Sigmoid colon (tissue), 7 donors: ENCODE data around the gene TNFAIP8. TPM values are rescaled to one million over a fixed set of nuclear protein-coding genes. Genes with fewer than 3 reads are reported as not detected.
A peak's percentile ranks its signal among the peaks of the same experiment; 100 is the strongest.

ENCODE experiments used
- DNase-seq: peaks from one replicate; pipeline ENCODE4 v3.0.0-alpha.2; 2019
- H3K27ac ChIP-seq, 4 donors: fragments of 200-600 bp; sonication (generic); one replicate each; pipeline ENCODE4 v1.5.1; 2016 to 2019; ENCODE audit warnings: mild to moderate bottlenecking in 1 of 4
- H3K27me3 ChIP-seq, 3 donors: fragments of 200-600 bp; sonication (generic); one replicate each; pipeline ENCODE4 v1.5.1; 2019; ENCODE audit warnings: mild to moderate bottlenecking in 1 of 3
- H3K36me3 ChIP-seq, 4 donors: fragments of 200-600 bp; sonication (generic); one replicate each; pipeline ENCODE4 v1.5.1; 2016 to 2019
- H3K4me1 ChIP-seq, 4 donors: fragments of 200-600 bp; sonication (generic); one replicate each; pipeline ENCODE4 v1.5.1; 2017 to 2019
- H3K4me3 ChIP-seq, 4 donors: fragments of 200-600 bp; sonication (generic); one replicate each; pipeline ENCODE4 v1.5.1; 2017 to 2019; ENCODE audit warnings: mild to moderate bottlenecking in 2 of 4, moderate library complexity in 1 of 4
- H3K9me3 ChIP-seq, 4 donors: fragments of 200-600 bp in 3 of 4; sonication (generic) in 3 of 4; one replicate each; pipeline versions ENCODE4 v1.5.1 to v1.6.1; 2013 to 2019
- EP300 ChIP-seq, 4 donors: sonication (generic); formaldehyde crosslinking; IDR thresholded peaks; one replicate each; pipeline ENCODE4 v1.6.1; 2017; ENCODE audit warnings: antibody characterized with exemption in 4 of 4
- POLR2A ChIP-seq, 2 donors: fragments of 450-650 bp; IDR thresholded peaks; one replicate each; pipeline ENCODE4 v1.6.1; 2016; ENCODE audit warnings: antibody characterized with exemption in 2 of 2, mild to moderate bottlenecking in 2 of 2, moderate library complexity in 2 of 2
- POLR2AphosphoS5 ChIP-seq, 4 donors: sonication (generic); formaldehyde crosslinking; IDR thresholded peaks; one replicate each; pipeline ENCODE4 v1.6.1; 2017; ENCODE audit warnings: antibody characterized with exemption in 4 of 4
- WGBS, 2 donors: extraction: QIAGEN DNeasy Blood & Tissue Kit; methylation state at CpG; one replicate each; pipeline ENCODE4 v1.1.7; 2013; 5-methylcytosine and 5-hydroxymethylcytosine counted together
- intact Hi-C: fragments of 100-400 bp; cut with DNase I; formaldehyde crosslinking; loops from one replicate; pipeline ENCODE4 v1.15.1; 2023
- polyA plus RNA-seq, 3 donors: library from polyadenylated mRNA; stranded (reverse); fragments of 200-250 nt; gene quantifications; one replicate each; pipeline ENCODE4 v1.2.3, GENCODE V29; 2013
- total RNA-seq, 4 donors: library from RNA; depleted of rRNA; stranded (reverse); fragments of >200 nt; gene quantifications; one replicate each; pipeline ENCODE4 v1.1.0, GENCODE V29; 2016
- TF ChIP-seq, protein P1 (sequence below), 4 experiments: fragments of 450-650 bp in 3 of 4; fragments of 200-600 bp in 1 of 4; IDR thresholded peaks; one replicate each; pipeline ENCODE4 v1.5.1; 2016 to 2019; ENCODE audit warnings: antibody characterized with exemption in 4 of 4, mild to moderate bottlenecking in 3 of 4, moderate library complexity in 2 of 4
- donor health status: healthy with polysubstance abuse.
- donor health status: Bipolar disorder and iron deficiency.
- donor health status: healthy.

The TNFAIP8 gene
- total and polyA plus RNA-seq, 7 donors = 6.9 to 55.8 (median 14.8) TPM

DNA sequence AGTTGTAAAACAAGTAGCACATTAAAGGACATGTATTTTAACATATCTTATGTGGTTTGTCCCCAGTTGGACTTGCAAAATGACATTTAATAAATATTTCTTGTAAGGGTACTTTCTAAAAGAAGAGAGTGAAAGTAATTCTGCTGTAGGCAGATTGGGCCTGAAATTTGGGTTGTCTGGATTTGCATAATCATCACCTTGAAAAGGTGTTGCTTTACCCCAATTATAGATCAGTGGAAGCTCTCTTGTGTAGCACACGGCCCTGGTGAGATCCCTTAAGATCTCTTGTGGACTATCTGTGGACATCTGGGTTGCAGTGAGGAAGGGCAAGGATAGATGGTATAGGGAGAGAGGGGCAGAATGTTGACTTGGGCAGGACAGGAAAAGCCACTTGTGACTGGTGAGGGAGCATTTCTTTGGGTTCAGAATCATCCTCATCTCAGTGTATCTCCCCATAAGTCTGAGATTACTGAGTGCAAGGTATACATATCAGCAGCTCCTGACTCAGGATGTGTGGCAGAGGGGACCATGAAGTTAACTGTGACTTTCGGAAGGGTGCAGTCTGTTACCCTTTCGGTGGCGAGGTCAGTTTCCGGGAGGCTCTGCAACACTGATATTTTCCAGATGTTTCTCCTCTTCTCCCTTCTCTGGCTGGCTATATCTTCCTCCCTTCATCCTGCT, 2.0 kb upstream of the TNFAIP8 start:
- 66 to 87% methylated on average over 5 of the region's 5 CpGs for WGBS, 2 donors
- no peak overlapping the region for H3K27ac ChIP-seq

DNA sequence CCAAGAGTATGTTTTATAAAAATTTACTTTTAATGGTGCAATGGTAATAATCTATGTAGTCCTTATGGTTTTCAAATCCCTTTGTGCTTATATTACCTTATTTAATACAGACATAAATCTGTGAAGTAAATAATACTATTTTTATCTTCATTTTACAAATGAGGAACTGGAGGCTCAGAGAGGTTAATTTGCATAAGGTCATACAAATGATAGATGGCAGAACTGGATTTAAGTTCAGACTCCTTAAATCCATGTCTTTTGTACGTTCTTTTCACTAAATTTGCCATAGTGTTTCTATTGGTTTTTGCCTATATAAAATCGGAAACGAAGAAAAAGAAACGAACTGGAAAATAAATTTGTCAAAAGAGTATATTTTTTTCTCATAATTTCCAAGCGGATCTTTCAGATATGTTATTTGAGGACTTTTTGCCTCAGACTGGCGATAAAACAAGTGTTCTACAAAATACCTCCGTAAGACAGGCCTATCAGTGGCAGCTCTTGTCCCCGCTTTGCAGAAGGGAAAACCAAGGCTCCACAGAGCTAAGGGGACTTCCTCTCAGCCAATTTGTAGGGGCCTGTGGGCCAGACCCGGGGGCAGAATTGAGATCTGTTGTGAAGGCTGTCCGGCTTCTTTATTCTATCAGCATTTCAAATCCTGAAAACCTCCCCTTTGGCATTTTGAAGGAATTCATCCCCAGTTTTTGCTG, 1.1 kb upstream of the TNFAIP8 start:
- Histone ChIP-seq H3K4me3 (peak overlapping the region in 1 of 4 donors; percentile 57), H3K27me3 (peaks cover 0 to 19% (median 0%) of the 10 kb centered on the region in 3 donors), H3K9me3 (no peaks in the 10 kb centered on the region), H3K36me3 (no peaks in the 10 kb centered on the region), H3K27ac (peak overlapping the region in 1 of 4 donors; percentile 89), H3K4me1 (peaks cover 0 to 24% (median 13%) of the 10 kb centered on the region in 4 donors)
- DNase-seq = no peak
- WGBS, 2 donors = 84 to 89% methylated on average over 10 of the region's 10 CpGs
- intact Hi-C loops = no loop called here
- no peak for TF ChIP-seq POLR2A (IDR thresholded peaks at IDR 0.05)
- TF ChIP-seq, protein P1, sequence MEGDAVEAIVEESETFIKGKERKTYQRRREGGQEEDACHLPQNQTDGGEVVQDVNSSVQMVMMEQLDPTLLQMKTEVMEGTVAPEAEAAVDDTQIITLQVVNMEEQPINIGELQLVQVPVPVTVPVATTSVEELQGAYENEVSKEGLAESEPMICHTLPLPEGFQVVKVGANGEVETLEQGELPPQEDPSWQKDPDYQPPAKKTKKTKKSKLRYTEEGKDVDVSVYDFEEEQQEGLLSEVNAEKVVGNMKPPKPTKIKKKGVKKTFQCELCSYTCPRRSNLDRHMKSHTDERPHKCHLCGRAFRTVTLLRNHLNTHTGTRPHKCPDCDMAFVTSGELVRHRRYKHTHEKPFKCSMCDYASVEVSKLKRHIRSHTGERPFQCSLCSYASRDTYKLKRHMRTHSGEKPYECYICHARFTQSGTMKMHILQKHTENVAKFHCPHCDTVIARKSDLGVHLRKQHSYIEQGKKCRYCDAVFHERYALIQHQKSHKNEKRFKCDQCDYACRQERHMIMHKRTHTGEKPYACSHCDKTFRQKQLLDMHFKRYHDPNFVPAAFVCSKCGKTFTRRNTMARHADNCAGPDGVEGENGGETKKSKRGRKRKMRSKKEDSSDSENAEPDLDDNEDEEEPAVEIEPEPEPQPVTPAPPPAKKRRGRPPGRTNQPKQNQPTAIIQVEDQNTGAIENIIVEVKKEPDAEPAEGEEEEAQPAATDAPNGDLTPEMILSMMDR (IDR thresholded peaks at IDR 0.05) = no peak
- TF ChIP-seq EP300 (IDR thresholded peaks at IDR 0.05) = no peak
- TF ChIP-seq POLR2AphosphoS5 (IDR thresholded peaks at IDR 0.05) = no peak

More for the DNA sequence above, 2.0 kb upstream of the TNFAIP8 start:
- DNase-seq = no peak
- Histone ChIP-seq H3K36me3 (no peaks in the 10 kb centered on the region), H3K27me3 (peaks cover 0 to 19% (median 0%) of the 10 kb centered on the region in 3 donors), H3K4me1 (peaks cover 0 to 24% (median 13%) of the 10 kb centered on the region in 4 donors), H3K9me3 (no peaks in the 10 kb centered on the region), H3K4me3 (no peak overlapping the region)
- TF ChIP-seq POLR2A (IDR thresholded peaks at IDR 0.05) (no peak), POLR2AphosphoS5 (IDR thresholded peaks at IDR 0.05) (no peak), EP300 (IDR thresholded peaks at IDR 0.05) (no peak)
- TF ChIP-seq, protein P1 (IDR thresholded peaks at IDR 0.05) = no peak
- intact Hi-C loops = no loop called here

DNA sequence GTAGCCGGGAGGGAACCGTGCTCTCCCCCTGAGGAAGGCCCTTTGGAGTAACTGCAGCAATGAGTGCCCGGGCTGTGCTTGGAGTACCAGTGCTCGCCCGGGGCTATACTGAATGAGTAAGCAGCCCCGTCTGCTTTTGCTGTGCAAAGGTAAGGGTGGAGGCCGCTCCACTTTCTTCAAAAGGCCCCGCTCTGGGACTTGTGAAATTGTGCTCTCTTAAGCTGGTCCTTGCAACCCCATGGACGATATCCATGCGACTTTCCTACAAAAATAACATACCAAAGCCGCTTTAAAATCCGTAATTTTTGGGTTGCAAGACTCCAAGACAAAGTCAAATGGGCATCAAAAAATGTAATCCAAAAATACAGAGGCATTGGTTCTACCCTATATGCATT, 578 bp upstream of the TNFAIP8 start:
- intact Hi-C loops = no loop called here
- H3K4me3 ChIP-seq = peak overlapping the region; percentile 44 to 60 (median 52)
- H3K36me3 ChIP-seq = no peaks in the 10 kb centered on the region
- peak overlapping the region in 3 of 4 donors; percentile 61 to 89 (median 70) for H3K27ac ChIP-seq
- no peaks in the 10 kb centered on the region for H3K9me3 ChIP-seq
- TF ChIP-seq EP300 (IDR thresholded peaks at IDR 0.05) (no peak), POLR2A (IDR thresholded peaks at IDR 0.05) (no peak), POLR2AphosphoS5 (IDR thresholded peaks at IDR 0.05) (no peak)
- TF ChIP-seq, protein P1 (IDR thresholded peaks at IDR 0.05) = no peak
- DNase-seq = no peak
- 64 to 67% methylated on average over 12 of the region's 12 CpGs for WGBS, 2 donors
- peaks cover 0 to 24% (median 13%) of the 10 kb centered on the region in 4 donors for H3K4me1 ChIP-seq
- H3K27me3 ChIP-seq = peaks cover 0 to 19% (median 0%) of the 10 kb centered on the region in 3 donors

DNA sequence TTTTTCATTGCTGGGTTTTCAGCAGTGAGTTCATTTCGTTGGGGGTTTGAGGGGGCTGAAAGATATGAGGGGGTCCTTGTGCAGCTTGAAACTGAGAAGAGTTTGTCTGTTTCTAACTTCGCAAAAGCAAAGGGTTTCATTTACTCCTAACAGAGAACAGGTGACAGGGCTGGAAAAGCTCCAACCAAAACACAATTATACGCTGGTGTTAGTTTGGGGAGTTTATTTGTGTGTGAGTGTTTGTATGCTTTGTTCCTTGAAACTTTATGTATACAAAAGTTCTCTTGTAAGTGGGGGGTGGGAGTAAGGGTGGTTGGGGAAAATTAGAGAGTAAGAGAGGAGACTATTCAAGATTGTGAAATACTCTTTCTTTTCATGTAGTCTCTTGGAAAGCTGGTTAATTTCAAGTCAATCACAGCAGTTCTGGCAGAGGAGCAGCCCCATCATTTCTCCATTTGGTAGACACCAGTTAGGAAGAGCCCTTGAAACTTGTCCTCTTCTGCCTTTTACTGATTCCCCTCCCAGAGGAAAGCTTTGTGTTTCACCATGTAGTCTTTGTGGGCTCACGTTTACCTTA, 881 bp downstream of the TNFAIP8 start:
- no peak for TF ChIP-seq POLR2A (IDR thresholded peaks at IDR 0.05)
- TF ChIP-seq, protein P1 (IDR thresholded peaks at IDR 0.05) = no peak
- WGBS, 2 donors = 14 to 27% methylated on average over 4 of the region's 4 CpGs
- Histone ChIP-seq H3K4me3 (peak overlapping the region; percentile 44 to 60 (median 52)), H3K27me3 (peaks cover 0 to 19% (median 0%) of the 10 kb centered on the region in 3 donors), H3K9me3 (no peaks in the 10 kb centered on the region), H3K36me3 (no peaks in the 10 kb centered on the region), H3K4me1 (peaks cover 0 to 28% (median 13%) of the 10 kb centered on the region in 4 donors), H3K27ac (peak overlapping the region; percentile 53 to 89 (median 66))
- intact Hi-C loops = no loop called here
- no peak for DNase-seq
